ENCODE results near the gene ABHD8. TPM values are rescaled to one million over a fixed set of nuclear protein-coding genes. Genes with fewer than 3 reads are reported as not detected.
A peak's percentile ranks its signal among the peaks of the same experiment; 100 is the strongest.

ABHD8 gene
- polyA plus RNA-seq, 3 donors, result 11.3 to 14.9 (median 12.5) TPM

- 36% methylated on average over 52 of the region's 52 CpGs for WGBS (ENCODE audit: insufficient coverage)
- H4K20me1 ChIP-seq (ENCODE audit: insufficient read depth, low read length), result peaks cover 23% of the 10 kb centered on the region
- H3K4me2 ChIP-seq (replicated peaks; ENCODE audit: extremely low read depth, low read length, poor library complexity, severe bottlenecking), result peak overlapping the region; percentile 98
- H3K9me3 ChIP-seq (replicated peaks in 1 of 2; ENCODE audit: control insufficient read depth in 1 of 2, insufficient read depth in 1 of 2, low read length in 2 of 2), result peaks cover 0 to 12% of the 10 kb centered on the region in 2 donors
- peaks cover 16% of the 10 kb centered on the region for H3K79me2 ChIP-seq (ENCODE audit: insufficient read depth, low read length)
- H3K4me1 Mint-ChIP-seq, result peaks cover 42% of the 10 kb centered on the region
- H3K36me3 Mint-ChIP-seq, result peaks cover 22 to 31% of the 10 kb centered on the region in 2 donors
- H2AFZ ChIP-seq (ENCODE audit: insufficient read depth, low read depth, low read length, poor library complexity, severe bottlenecking), result peak overlapping the region; percentile 96
- H3K9ac ChIP-seq (ENCODE audit: insufficient read depth, low read length, poor library complexity, severe bottlenecking), result peak overlapping the region; percentile 72
- TF ChIP-seq CTCF (IDR thresholded peaks at IDR 0.05), result no peak
- intact Hi-C loops (cut with micrococcal nuclease), result no loop called here
- H3K27me3 Mint-ChIP-seq (ENCODE audit: low read depth in 3 of 3), result peaks cover 19 to 26% (median 20%) of the 10 kb centered on the region in 3 donors
- peak overlapping the region; percentile 49 to 93 (median 69) for H3K4me3 ChIP-seq (replicated peaks in 1 of 3; ENCODE audit: low read depth in 2 of 3, low read length in 3 of 3)
- H3K4me1 ChIP-seq (ENCODE audit: control insufficient read depth in 1 of 2, insufficient read depth in 2 of 2, low read length in 2 of 2), result peaks cover 50 to 66% of the 10 kb centered on the region in 2 donors
- peaks cover 0 to 3% of the 10 kb centered on the region in 2 donors for H3K36me3 ChIP-seq (replicated peaks in 1 of 2; ENCODE audit: control insufficient read depth in 1 of 2, insufficient read depth in 2 of 2, low read length in 2 of 2)
- H3K9me3 Mint-ChIP-seq, result peaks cover 0 to 13% (median 8%) of the 10 kb centered on the region in 7 donors
- H3K27ac ChIP-seq (ENCODE audit: low read depth in 1 of 2, low read length in 2 of 2), result peak overlapping the region in 1 of 2 donors; percentile 65
- H3K4me3 Mint-ChIP-seq, result peak overlapping the region; percentile 84 to 90
- DNase-seq, result peak; percentile 69 to 79 (median 77)
- peak overlapping the region; percentile 45 to 89 (median 82) for H3K27ac Mint-ChIP-seq
- H3K27me3 ChIP-seq (ENCODE audit: control insufficient read depth in 2 of 2, insufficient read depth in 2 of 2, low read length in 2 of 2), result peaks cover 10 to 20% of the 10 kb centered on the region in 2 donors
Observed at GRCh38 chr19:17333611-17334413, 30.6 kb upstream of the ABHD8 start.

GRCh38 chr19:17332677-17333581, 29.7 kb upstream of the ABHD8 start:
- H3K4me1 Mint-ChIP-seq, result peaks cover 42% of the 10 kb centered on the region
- H3K36me3 Mint-ChIP-seq, result peaks cover 22 to 31% of the 10 kb centered on the region in 2 donors
- Histone ChIP-seq H3K4me2 (replicated peaks; ENCODE audit: extremely low read depth, low read length, poor library complexity, severe bottlenecking) (no peak overlapping the region), H3K9ac (ENCODE audit: insufficient read depth, low read length, poor library complexity, severe bottlenecking) (no peak overlapping the region), H3K9me3 (replicated peaks in 1 of 2; ENCODE audit: control insufficient read depth in 1 of 2, insufficient read depth in 1 of 2, low read length in 2 of 2) (peaks cover 0 to 12% of the 10 kb centered on the region in 2 donors), H3K27me3 (ENCODE audit: control insufficient read depth in 2 of 2, insufficient read depth in 2 of 2, low read length in 2 of 2) (peaks cover 11 to 23% of the 10 kb centered on the region in 2 donors), H3K4me3 (replicated peaks in 1 of 3; ENCODE audit: low read depth in 2 of 3, low read length in 3 of 3) (no peak overlapping the region), H3K36me3 (replicated peaks in 1 of 2; ENCODE audit: control insufficient read depth in 1 of 2, insufficient read depth in 2 of 2, low read length in 2 of 2) (peaks cover 0 to 3% of the 10 kb centered on the region in 2 donors), H3K4me1 (ENCODE audit: control insufficient read depth in 1 of 2, insufficient read depth in 2 of 2, low read length in 2 of 2) (peaks cover 51 to 66% of the 10 kb centered on the region in 2 donors), H4K20me1 (ENCODE audit: insufficient read depth, low read length) (peaks cover 23% of the 10 kb centered on the region), H3K79me2 (ENCODE audit: insufficient read depth, low read length) (peaks cover 13% of the 10 kb centered on the region), H3K27ac (ENCODE audit: low read depth in 1 of 2, low read length in 2 of 2) (no peak overlapping the region), H2AFZ (ENCODE audit: insufficient read depth, low read depth, low read length, poor library complexity, severe bottlenecking) (no peak overlapping the region)
- no peak overlapping the region for H3K27ac Mint-ChIP-seq
- no peak for TF ChIP-seq CTCF (IDR thresholded peaks at IDR 0.05)
- intact Hi-C loops (cut with micrococcal nuclease), result no loop called here
- H3K4me3 Mint-ChIP-seq, result no peak overlapping the region
- H3K27me3 Mint-ChIP-seq (ENCODE audit: low read depth in 3 of 3), result peaks cover 22 to 33% (median 23%) of the 10 kb centered on the region in 3 donors
- 97% methylated on average over 40 of the region's 45 CpGs for WGBS (ENCODE audit: insufficient coverage)
- peak; percentile 43 to 59 (median 47) for DNase-seq
- peaks cover 0 to 13% (median 8%) of the 10 kb centered on the region in 7 donors for H3K9me3 Mint-ChIP-seq
